MM.1S (cell line): ENCODE results near the gene C13orf42.

Source experiments
- EZH2 ChIP-seq: fragments of 300-600 bp; sonication (generic); optimal IDR thresholded peaks from 2 replicates; pipeline ENCODE3; 2017; ENCODE audit warnings: low read depth, mild to moderate bottlenecking, antibody characterized with exemption, low read length, mixed read lengths
- EZH2phosphoT487 ChIP-seq: fragments of 300-600 bp; sonication (generic); IDR thresholded peaks from 2 replicates; pipeline ENCODE4 v1.6.1; 2018; ENCODE audit warnings: antibody characterized with exemption, low read length
- TF ChIP-seq, protein P1 (sequence below): fragments of 300-600 bp; sonication (generic); IDR thresholded peaks from 2 replicates; pipeline ENCODE4 v1.5.1; 2016; ENCODE audit warnings: antibody characterized with exemption, low read length, mixed read lengths

DNA sequence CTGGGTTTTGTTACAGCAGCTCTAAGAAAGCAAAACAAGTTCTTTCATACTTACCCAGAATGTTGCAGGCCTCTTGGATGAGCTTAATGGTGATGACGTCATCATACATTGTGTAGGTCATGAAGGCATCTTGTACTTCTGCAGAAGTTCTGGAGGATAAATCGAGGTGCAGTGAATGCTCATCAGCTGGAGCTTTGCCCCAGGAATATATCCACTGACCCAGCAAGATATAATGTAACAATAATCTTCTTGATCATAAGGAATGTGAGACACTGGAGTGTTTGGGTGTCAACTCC, 63.0 kb downstream of the C13orf42 start:
- TF ChIP-seq, protein P1, sequence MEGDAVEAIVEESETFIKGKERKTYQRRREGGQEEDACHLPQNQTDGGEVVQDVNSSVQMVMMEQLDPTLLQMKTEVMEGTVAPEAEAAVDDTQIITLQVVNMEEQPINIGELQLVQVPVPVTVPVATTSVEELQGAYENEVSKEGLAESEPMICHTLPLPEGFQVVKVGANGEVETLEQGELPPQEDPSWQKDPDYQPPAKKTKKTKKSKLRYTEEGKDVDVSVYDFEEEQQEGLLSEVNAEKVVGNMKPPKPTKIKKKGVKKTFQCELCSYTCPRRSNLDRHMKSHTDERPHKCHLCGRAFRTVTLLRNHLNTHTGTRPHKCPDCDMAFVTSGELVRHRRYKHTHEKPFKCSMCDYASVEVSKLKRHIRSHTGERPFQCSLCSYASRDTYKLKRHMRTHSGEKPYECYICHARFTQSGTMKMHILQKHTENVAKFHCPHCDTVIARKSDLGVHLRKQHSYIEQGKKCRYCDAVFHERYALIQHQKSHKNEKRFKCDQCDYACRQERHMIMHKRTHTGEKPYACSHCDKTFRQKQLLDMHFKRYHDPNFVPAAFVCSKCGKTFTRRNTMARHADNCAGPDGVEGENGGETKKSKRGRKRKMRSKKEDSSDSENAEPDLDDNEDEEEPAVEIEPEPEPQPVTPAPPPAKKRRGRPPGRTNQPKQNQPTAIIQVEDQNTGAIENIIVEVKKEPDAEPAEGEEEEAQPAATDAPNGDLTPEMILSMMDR: no peak
- TF ChIP-seq EZH2 (no peak), EZH2phosphoT487 (no peak)
